ENCODE results near the gene SIAH3. TPM values are rescaled to one million over a fixed set of nuclear protein-coding genes. Genes with fewer than 3 reads are reported as not detected.
"Not testable (repeated sequence)": the region's sequence is repeated elsewhere in the genome, so short reads cannot be mapped to it uniquely, and the experiment has no call there.

Gene SIAH3
- total RNA-seq, 2 experiments from 2014 or later: 0.07 to 0.11 TPM

- ChIA-PET POLR2A (no interaction called here), CTCF (no interaction called here)
- Mint-ChIP-seq H3K4me1 (ENCODE audit: low read depth) (no peaks in the 10 kb centered on the region), H3K27ac (no peak overlapping the region), H3K9me3 (no peaks in the 10 kb centered on the region), H3K36me3 (ENCODE audit: low read depth) (no peaks in the 10 kb centered on the region), H3K27me3 (peaks cover 2% of the 10 kb centered on the region), H3K4me3 (no peak overlapping the region)
- ATAC-seq (no peak), DNase-seq (no peak)
- intact Hi-C loops (cut with micrococcal nuclease): no loop called here
- TF ChIP-seq, protein P1, sequence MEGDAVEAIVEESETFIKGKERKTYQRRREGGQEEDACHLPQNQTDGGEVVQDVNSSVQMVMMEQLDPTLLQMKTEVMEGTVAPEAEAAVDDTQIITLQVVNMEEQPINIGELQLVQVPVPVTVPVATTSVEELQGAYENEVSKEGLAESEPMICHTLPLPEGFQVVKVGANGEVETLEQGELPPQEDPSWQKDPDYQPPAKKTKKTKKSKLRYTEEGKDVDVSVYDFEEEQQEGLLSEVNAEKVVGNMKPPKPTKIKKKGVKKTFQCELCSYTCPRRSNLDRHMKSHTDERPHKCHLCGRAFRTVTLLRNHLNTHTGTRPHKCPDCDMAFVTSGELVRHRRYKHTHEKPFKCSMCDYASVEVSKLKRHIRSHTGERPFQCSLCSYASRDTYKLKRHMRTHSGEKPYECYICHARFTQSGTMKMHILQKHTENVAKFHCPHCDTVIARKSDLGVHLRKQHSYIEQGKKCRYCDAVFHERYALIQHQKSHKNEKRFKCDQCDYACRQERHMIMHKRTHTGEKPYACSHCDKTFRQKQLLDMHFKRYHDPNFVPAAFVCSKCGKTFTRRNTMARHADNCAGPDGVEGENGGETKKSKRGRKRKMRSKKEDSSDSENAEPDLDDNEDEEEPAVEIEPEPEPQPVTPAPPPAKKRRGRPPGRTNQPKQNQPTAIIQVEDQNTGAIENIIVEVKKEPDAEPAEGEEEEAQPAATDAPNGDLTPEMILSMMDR (IDR thresholded peaks at IDR 0.05): no peak
Observed at GRCh38 chr13:45875951-45876350, 24.4 kb upstream of the SIAH3 start.

DNA sequence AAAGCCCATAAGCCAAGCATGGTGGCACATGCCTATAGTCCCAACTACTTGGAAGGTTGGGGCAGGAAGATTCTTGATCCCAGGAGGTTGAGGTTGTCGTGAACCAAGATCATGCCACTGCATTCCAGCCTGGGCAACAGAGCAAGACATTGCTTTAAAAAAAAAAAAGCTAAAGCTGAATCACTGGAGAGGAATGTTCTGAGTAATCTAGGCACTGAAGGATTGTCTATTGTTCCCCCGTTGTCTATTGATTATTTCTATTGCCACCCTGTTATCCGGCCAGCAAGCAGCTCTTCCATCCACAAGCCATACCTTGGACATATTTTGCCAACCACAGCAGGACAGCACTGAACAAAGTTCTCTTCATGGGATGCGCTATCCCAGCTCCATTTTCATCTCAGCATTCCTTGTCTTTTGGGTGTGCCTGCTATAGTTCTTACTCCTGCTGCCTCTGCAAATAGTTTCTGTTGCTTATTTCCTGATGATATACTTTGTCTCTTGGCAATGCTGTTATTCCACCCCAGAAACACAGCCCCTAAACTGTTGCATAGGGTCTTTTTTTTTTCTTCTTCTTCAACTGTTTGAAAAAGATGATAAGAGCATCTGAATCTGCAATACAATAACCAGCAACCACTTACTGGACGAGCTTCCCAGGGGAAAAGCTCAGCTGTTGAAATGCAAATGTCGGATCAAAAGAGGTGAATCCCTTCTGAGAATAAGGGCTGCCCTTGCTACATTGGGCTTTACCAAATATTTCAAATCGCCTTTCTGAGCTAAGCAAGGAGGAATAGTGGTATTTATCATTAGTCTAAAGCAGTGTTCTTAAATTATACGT lies 22.2 kb upstream of the SIAH3 start:
- no peaks in the 10 kb centered on the region for H3K36me3 Mint-ChIP-seq (ENCODE audit: low read depth)
- TF ChIP-seq, protein P1 (IDR thresholded peaks at IDR 0.05): no peak
- no peak for DNase-seq
- no peaks in the 10 kb centered on the region for H3K4me1 Mint-ChIP-seq (ENCODE audit: low read depth)
- no peaks in the 10 kb centered on the region for H3K27me3 Mint-ChIP-seq
- intact Hi-C loops (cut with micrococcal nuclease): no loop called here
- ATAC-seq: no peak
- POLR2A ChIA-PET: no interaction called here
- no peak overlapping the region for H3K4me3 Mint-ChIP-seq
- no peak overlapping the region for H3K27ac Mint-ChIP-seq
- H3K9me3 Mint-ChIP-seq: no peaks in the 10 kb centered on the region
- CTCF ChIA-PET: interaction anchor here (1.1 kb wide), 1 partner anchor 11 kb away, joined by 4 read pairs; no protein-coding TSS in a partner anchor

GRCh38 chr13:45872566-45872965 lies 21.0 kb upstream of the SIAH3 start:
- POLR2A ChIA-PET: no interaction called here
- Mint-ChIP-seq H3K36me3 (ENCODE audit: low read depth) (no peaks in the 10 kb centered on the region), H3K4me3 (no peak overlapping the region), H3K9me3 (no peaks in the 10 kb centered on the region), H3K4me1 (ENCODE audit: low read depth) (no peaks in the 10 kb centered on the region), H3K27me3 (no peaks in the 10 kb centered on the region), H3K27ac (no peak overlapping the region)
- CTCF ChIA-PET: no interaction called here
- TF ChIP-seq, protein P1 (IDR thresholded peaks at IDR 0.05): no peak
- intact Hi-C loops (cut with micrococcal nuclease): no loop called here
- ATAC-seq (no peak), DNase-seq (no peak)

DNA sequence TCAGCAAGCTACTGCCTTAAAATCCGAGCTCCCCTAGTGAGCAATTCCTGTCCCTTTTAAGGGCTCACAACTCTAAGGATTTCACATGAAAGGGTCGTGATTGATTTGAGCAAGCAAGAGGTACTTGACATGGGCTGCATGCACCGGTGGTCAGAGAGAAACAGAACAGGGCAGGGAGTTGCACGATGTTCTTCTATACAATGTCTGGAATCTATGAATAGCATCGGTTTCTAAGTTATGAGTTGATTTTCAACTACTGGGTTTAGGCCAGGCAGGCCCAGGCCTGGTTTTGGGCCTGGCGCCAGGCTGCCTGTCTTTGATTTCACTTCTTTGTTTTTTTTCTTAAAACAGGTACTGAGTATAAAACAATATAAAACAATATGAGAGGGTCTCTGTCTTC lies 19.6 kb upstream of the SIAH3 start:
- POLR2A ChIA-PET; H3K27me3 Mint-ChIP-seq; H3K4me1 Mint-ChIP-seq (ENCODE audit: low read depth); ATAC-seq; H3K4me3 Mint-ChIP-seq; CTCF ChIA-PET; DNase-seq; intact Hi-C loops (cut with micrococcal nuclease); H3K36me3 Mint-ChIP-seq (ENCODE audit: low read depth); H3K27ac Mint-ChIP-seq; H3K9me3 Mint-ChIP-seq: not testable (repeated sequence)

DNA sequence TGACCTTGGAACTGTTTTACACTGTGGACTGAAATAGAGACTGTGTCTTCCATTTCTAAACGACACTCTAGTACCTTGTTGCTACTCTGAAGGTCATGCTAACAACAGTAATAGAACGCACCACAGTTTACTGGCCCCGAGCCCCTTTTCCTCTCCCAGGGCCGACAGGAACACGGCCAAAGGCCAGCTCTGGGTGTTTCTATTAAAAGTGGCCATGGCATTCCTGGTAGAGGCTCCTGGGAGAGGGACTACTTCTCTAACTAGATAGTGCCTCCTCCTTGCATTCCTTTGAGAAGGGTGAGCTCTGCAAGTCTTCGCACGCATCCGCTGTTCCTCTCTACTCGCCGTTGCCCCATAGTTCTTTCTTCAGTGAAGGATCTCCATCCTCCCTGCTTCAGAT lies 18.7 kb upstream of the SIAH3 start:
- no peaks in the 10 kb centered on the region for H3K4me1 Mint-ChIP-seq (ENCODE audit: low read depth)
- DNase-seq: no peak
- H3K4me3 Mint-ChIP-seq: no peak overlapping the region
- ATAC-seq: no peak
- TF ChIP-seq, protein P1 (IDR thresholded peaks at IDR 0.05): no peak
- H3K27me3 Mint-ChIP-seq: no peaks in the 10 kb centered on the region
- ChIA-PET CTCF (no interaction called here), POLR2A (no interaction called here)
- H3K27ac Mint-ChIP-seq: no peak overlapping the region
- no peaks in the 10 kb centered on the region for H3K36me3 Mint-ChIP-seq (ENCODE audit: low read depth)
- intact Hi-C loops (cut with micrococcal nuclease): no loop called here
- no peaks in the 10 kb centered on the region for H3K9me3 Mint-ChIP-seq

All from activated CD8-positive, alpha-beta T cell treated with anti-CD3 and anti-CD28 coated beads for 36 hours (primary cell).